Measurements from ENCODE around the gene CRKL.
"Not testable (repeated sequence)": the region's sequence is repeated elsewhere in the genome, so short reads cannot be mapped to it uniquely, and the experiment has no call there.

Gene CRKL

DNA sequence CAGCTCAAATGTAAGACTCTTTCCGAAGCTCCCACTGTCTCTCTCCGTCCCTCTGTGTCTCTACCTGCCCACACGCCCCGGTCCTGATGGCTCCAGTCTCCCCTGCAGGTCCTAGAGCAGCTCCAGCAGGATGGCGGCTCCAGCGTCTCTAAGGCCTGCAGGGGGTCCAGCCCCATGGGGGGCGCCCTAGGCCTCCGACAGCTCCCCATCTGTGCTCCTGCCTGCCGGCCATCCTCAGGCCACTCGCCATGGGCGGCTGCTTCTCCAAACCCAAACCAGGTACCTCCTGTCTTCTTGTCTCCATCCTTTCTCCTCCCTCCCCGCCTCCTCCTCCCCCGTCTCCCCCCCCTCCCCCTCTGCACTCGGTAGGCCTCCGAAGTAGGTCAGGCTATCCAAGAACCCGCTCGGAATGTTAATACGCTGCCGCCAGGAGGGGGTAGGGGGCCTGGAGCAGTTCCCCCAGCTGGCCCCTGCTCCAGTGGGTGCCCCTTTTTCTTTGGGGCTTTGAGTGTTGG lies 50.5 kb downstream of the CRKL start:
- no peak for FAIRE-seq

GRCh38 chr22:20968281-20968977 lies 51.2 kb downstream of the CRKL start:
- no peak for FAIRE-seq

DNA sequence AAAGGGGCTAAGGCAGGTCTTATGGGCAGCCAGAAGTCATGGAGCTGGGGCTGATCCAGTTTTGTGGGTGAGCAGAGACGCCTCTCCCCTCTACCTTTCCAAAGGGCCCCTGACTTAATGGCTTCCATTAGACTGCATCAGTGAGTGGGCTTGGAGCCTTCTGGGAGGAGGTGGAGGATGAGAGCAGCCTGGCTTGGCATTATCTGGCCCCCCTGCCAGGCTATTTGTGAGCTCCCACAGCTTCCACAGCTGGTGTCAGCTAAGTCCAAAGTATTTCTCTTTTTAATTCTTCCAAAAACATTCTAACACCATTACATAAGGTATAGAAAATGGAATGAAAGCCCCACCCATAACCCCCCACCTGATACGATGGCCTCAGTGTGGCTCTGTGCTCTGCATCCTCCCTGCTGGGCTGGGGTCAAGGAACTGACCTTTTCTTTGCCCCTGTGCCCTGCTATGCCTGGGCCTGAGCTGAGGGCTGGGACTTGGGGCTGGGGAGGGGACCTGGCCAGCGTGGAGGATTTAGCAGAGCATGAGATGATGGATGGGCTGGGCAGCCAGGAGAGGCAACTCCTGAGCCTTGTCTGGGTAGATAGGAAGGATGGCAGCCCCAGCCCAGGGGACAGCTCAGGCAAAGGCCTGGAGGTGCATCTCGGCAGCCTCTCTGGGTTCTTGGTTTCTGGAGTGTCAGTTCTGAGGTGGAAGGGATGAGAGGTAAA lies 53.9 kb downstream of the CRKL start:
- no peak for FAIRE-seq

GRCh38 chr22:20972014-20972694 lies 54.9 kb downstream of the CRKL start:
- FAIRE-seq: not testable (repeated sequence)

DNA sequence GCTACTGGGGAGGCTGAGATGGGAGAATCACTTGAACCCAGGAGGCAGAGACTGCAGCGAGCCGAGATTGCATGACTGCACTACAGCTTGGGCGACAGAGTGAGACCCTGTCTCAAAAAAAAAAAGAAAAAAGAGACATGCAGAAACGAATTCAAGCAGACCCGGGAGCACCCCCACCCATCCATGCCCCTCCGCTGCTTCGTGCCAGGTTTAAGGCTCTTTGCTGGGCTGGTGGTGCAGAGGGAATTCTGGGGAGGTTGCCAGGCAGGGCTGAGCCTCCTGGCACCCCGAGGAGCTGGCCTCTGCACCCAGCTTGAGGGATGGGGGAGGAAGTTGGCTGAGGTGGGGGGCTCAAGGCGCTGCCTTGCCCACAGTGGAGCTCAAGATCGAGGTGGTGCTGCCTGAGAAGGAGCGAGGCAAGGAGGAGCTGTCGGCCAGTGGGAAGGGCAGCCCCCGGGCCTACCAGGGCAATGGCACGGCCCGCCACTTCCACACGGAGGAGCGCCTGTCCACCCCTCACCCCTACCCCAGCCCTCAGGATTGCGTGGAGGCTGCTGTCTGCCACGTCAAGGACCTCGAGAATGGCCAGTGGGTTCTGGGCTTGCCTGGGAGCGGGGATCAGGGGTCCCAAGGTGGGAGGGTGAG lies 55.8 kb downstream of the CRKL start:
- FAIRE-seq: no peak

DNA sequence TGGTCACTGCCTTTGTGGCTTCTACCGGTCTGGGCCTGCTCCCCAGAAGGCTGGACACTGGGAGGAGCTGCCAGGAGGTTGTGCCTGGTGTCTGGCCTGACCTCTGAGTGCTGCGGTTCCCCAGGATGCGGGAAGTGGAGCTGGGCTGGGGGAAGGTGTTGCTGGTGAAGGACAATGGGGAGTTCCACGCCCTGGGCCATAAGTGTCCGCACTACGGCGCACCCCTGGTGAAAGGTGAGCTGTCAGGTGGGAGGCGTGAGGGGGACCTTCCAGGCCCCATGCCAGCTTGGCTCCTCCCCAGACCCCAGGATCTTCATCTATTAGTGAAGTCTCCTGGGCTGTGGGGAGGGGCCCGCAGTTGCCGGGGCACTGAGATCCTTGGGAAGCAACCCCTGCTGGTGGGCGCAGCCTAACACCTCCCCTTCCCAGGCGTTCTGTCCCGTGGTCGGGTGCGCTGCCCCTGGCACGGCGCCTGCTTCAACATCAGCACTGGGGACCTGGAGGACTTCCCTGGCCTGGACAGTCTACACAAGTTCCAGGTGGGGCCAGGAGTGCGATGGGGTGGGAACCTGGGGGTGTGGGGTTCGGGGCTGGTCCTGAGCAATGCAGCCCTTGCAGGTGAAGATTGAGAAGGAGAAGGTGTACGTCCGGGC lies 56.6 kb downstream of the CRKL start:
- FAIRE-seq: no peak

DNA sequence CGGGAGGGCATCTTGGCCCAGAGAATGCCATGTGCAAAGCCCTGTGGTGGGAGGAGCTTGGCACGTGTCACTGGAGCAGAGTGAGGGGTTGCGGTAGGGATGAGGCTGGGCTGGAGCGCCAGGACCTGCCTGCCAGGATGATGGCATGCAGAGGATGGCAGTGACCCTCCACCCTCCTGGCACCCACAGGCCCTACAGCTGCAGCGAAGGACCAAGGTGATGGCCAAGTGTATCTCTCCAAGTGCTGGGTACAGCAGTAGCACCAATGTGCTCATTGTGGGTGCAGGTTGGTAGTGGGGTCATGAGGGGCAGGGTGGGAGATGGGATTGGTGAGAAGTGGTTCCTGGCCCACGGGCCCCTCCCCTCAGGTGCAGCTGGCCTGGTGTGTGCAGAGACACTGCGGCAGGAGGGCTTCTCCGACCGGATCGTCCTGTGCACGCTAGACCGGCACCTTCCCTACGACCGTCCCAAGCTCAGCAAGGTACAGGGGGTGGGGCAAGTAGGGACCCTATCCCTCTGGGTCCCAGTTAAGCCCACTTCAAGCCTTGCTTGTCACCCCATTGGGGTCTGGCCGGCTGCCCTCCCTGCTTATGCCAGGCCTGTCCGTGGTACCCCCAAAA lies 57.2 kb downstream of the CRKL start:
- no peak for FAIRE-seq

- no peak for FAIRE-seq
These were observed 58.5 kb downstream of the CRKL start for GRCh38 chr22:20975541-20976290.

DNA sequence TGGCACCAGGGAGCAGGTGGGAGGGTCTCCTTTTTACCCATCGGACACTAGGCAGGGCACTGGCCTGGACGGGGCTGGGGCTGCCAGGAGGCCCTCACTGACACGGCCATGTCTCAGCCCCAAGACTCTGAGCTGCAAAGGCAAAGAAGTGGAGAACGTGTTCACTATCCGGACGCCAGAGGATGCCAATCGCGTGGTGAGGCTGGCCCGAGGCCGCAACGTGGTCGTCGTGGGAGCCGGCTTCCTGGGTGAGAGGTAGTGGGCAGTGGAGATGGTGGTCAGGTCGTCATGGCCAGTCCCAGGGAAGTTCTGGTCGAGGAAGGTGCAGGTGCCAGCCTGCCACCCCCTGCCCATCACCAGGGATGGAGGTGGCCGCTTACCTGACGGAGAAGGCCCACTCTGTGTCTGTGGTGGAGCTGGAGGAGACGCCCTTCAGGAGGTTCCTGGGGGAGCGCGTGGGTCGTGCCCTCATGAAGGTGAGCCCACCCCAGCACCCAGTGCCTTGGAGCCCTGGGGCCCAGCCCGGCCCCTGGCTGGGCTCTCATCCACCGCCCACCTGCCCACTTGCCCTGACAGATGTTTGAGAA lies 59.2 kb downstream of the CRKL start:
- no peak for FAIRE-seq

GRCh38 chr22:20977019-20977418 lies 59.8 kb downstream of the CRKL start:
- no peak for FAIRE-seq

DNA sequence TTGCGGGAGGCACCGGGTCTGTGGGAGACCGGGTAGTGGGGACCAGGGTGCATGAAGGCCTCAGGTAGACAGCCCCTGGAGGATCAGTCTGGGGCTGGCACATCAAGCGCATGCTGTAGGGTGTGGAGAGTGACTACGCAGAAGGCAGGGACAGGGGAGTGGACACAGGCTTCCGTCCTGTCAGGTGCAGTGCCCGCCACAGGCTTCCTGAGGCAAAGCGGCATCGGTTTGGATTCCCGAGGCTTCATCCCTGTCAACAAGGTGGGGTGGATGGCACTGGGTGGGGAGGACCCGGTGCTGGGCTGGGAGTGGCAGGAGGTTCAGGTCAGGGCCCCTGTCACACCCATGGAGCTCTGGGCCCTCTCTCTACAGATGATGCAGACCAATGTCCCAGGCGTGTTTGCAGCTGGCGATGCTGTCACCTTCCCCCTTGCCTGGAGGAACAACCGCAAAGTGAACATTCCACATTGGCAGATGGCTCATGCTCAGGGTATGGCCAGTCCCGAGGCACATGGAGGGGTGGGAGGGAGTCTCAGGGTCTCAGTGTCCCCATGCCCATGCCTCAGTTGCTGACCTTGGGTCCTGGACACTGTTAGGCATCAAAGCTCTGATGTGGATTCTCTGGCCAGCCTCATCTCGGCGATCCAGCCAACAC lies 60.4 kb downstream of the CRKL start:
- FAIRE-seq: no peak

DNA sequence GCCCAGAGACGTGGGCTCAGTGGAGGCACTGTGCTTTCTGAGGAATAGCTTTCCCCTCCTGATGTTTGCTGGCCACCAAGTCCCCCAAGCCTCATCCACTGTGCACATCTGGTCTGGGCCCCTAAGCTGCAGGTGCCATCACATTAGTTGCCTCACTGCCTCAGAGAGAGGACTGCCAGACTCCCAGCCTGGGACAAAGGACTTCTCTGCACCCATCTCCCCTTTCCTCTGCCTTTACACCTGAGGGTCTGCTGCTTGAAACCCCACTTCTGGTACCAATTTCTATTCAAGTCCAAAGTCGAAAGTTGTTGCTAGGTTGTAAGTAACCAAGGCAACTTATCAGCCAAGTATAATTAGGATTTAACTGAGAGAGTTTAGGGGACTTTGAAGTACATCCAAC lies 61.2 kb downstream of the CRKL start:
- FAIRE-seq: no peak

- no peak for FAIRE-seq
These were observed 62.1 kb downstream of the CRKL start for GRCh38 chr22:20979243-20979809.

DNA sequence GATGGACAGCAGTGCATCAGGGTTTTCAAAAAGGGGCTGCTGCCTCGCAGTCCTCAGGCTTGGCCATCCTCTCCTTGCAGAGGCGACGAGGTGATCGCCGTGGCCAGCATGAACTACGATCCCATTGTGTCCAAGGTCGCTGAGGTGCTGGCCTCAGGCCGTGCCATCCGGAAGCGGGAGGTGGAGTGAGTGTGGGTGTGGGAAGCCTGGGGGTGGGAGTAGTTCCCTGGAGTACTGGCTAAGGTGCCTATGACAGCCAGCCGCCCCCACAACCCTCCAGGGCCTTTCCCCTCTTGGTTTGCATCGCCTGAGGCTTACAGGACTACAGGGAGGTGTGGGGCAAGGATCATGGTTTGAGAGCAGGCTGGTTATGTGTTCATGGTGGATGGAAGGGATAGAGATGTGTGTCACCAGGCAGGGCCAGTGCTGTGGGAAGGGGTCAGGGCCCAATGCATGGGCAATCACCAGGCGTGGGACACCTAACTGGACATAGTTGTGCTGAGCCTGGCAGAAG lies 62.8 kb downstream of the CRKL start:
- FAIRE-seq: no peak

DNA sequence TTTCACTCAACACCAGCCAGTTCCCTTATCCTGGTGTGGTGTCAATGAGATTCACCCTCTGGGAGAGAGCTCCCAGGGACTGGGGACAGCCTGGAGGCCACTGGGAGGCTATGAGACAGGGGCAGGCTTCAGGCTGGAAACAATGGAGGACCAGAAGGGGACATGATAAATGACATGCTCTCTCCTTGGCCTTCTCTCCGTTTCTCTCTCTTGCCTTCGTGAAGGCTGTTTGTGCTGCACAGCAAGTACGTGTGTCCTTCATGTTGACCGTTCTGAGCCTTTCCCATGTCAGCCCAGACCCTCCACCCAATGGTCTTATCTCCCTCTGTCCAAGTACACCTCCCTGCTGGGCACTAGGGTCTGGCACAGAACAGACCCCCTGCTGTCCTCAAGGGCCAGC lies 63.3 kb downstream of the CRKL start:
- FAIRE-seq: no peak

GRCh38 chr22:20980938-20981722 lies 63.9 kb downstream of the CRKL start:
- no peak for FAIRE-seq

- no peak for FAIRE-seq
These were observed 64.8 kb downstream of the CRKL start, which contains the start of gene LZTR1 for GRCh38 chr22:20981787-20982562. Gene LZTR1 (plus strand): TSS chr22:20982297. CDS start chr22:20982372, 75 bp downstream.

DNA sequence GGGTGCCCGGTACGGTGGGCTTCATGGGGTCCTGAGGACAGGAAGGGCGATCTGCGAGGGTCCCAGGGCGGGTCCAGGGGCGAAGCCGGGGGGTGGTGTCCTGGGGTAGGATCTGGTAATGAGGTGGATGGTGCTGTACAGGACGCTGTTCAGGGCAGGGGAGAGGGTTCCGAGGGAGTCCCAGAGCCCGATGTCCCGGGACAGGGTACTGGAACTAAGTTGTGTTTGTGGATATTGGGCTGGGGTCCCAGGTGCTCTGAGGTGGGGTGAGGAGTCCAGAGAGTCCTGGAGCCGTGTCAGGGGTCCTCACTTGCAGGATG lies 65.3 kb downstream of the CRKL start:
- FAIRE-seq: no peak

All from TTC549 (cell line).